Endothelial cell of umbilical vein (primary cell): ENCODE results near the gene PUS10.

Experiments used
- CTCF ChIP-seq, 2 donors: IDR thresholded peaks; 1 replicate in 1 of 2; 2 replicates in 1 of 2; pipeline ENCODE4 v1.5.1; 2011; ENCODE audit warnings: low read length in 2 of 2, mild to moderate bottlenecking in 2 of 2, moderate library complexity in 2 of 2, control low read depth in 1 of 2, inconsistent platforms in 1 of 2, low read depth in 1 of 2; ENCODE audit not compliant: insufficient read depth in 1 of 2; ENCODE audit errors: extremely low read depth in 1 of 2
- EZH2 ChIP-seq: IDR thresholded peaks from 2 replicates; pipeline ENCODE4 v1.6.1; 2012; ENCODE audit warnings: borderline replicate concordance, low read depth, mild to moderate bottlenecking, moderate library complexity, low read length, inconsistent platforms; ENCODE audit not compliant: severe bottlenecking
- MAX ChIP-seq: IDR thresholded peaks from 2 replicates; pipeline ENCODE4 v1.6.1; 2011; ENCODE audit not compliant: insufficient read depth, insufficient read length
- POLR2A ChIP-seq: IDR thresholded peaks from 2 replicates; pipeline ENCODE4 v1.6.1; 2012; ENCODE audit warnings: low read depth, mild to moderate bottlenecking, control low read depth, low read length
- POLR2AphosphoS5 ChIP-seq: IDR thresholded peaks from 2 replicates; pipeline ENCODE4 v1.6.1; 2012; ENCODE audit warnings: low read depth, mild to moderate bottlenecking, control low read depth, low read length, moderate library complexity; ENCODE audit not compliant: insufficient read depth

GRCh38 chr2:60980071-60980815 is 37.8 kb downstream of the PUS10 start:
- TF ChIP-seq EZH2 (no peak), CTCF (IDR thresholded peaks at IDR 0.05; ENCODE audit: extremely low read depth in 1 of 2, insufficient read depth in 1 of 2, low read depth in 1 of 2, low read length in 2 of 2) (no peak), POLR2A (no peak), POLR2AphosphoS5 (no peak), MAX (no peak)
